ENCODE measurements around the gene SOST. TPM values are rescaled to one million over a fixed set of nuclear protein-coding genes. Genes with fewer than 3 reads are reported as not detected.
"Not testable (repeated sequence)": the region's sequence is repeated elsewhere in the genome, so short reads cannot be mapped to it uniquely, and the experiment has no call there.

Gene SOST
- total RNA-seq, 1 experiment from 2014 or later: not detected

DNA sequence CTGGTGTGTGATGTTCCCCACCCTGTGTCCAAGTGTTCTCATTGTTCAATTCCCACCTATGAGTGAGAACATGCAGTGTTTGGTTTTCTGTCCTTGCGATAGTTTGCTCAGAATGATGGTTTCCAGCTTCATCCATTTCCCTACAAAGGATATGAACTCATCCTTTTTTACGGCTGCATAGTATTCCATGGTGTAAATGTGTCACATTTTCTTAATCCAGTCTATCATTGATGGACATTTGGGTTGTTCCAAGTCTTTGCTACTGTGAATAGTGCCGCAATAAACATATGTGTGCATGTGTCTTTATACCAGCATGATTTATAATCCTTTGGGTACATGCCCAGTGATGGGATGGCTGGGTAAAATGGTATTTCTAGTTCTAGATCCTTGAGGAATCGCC is 34.1 kb upstream of the SOST start:
- not testable (repeated sequence) for H3K79me1 ChIP-seq (ENCODE audit: insufficient read depth, low read depth, low read length, poor library complexity, severe bottlenecking); H3K27me3 ChIP-seq (ENCODE audit: insufficient read depth, low read length); H3K27ac ChIP-seq (ENCODE audit: insufficient read length, low read depth, low read length); H4K5ac ChIP-seq (ENCODE audit: insufficient read length, low read depth, low read length); H4K8ac ChIP-seq (replicated peaks; ENCODE audit: insufficient read length, low read depth, low read length); H2AFZ ChIP-seq (ENCODE audit: low read length); H3K14ac ChIP-seq (ENCODE audit: insufficient read depth, low read length); H3K9ac ChIP-seq (ENCODE audit: extremely low read depth, insufficient read length, low read length); H3T11ph ChIP-seq (ENCODE audit: low read length); H3K4me2 ChIP-seq (ENCODE audit: insufficient read depth, insufficient read length, low read length); H3K4ac ChIP-seq (ENCODE audit: low read depth, low read length); H4K20me1 ChIP-seq (ENCODE audit: control insufficient read depth, insufficient read depth, insufficient read length); H2AK5ac ChIP-seq (ENCODE audit: insufficient read length, low read length); DNase-seq; H3K36me3 Mint-ChIP-seq (ENCODE audit: insufficient read depth in 1 of 3, low read depth in 3 of 3); H2BK15ac ChIP-seq (ENCODE audit: low read depth, low read length); H3K4me3 Mint-ChIP-seq; H3K56ac ChIP-seq (ENCODE audit: insufficient read length, low read depth, low read length); H2BK12ac ChIP-seq (ENCODE audit: insufficient read length, low read depth, low read length); H4K91ac ChIP-seq (ENCODE audit: insufficient read length, low read depth, low read length); H3K18ac ChIP-seq (ENCODE audit: insufficient read length, low read depth, low read length); H2BK20ac ChIP-seq (ENCODE audit: low read depth, low read length, poor library complexity, severe bottlenecking); H3K27ac Mint-ChIP-seq; H3K23ac ChIP-seq (ENCODE audit: insufficient read length, low read depth, low read length); H2BK120ac ChIP-seq (ENCODE audit: low read depth, low read length, poor library complexity, severe bottlenecking); H3K23me2 ChIP-seq (ENCODE audit: insufficient read length, low read depth, low read length, poor library complexity, severe bottlenecking); H2BK5ac ChIP-seq (ENCODE audit: insufficient read length, low read length); H3K9me3 ChIP-seq (ENCODE audit: control insufficient read depth, low read depth, low read length); H3K4me1 ChIP-seq (ENCODE audit: insufficient read depth, low read length); H3K79me2 ChIP-seq (ENCODE audit: insufficient read depth, low read length)
- WGBS (ENCODE audit: extremely low coverage, insufficient read length, low lambda C conversion rate): no CpG with 5 or more reads among the region's 4 CpGs
- H3K9me3 Mint-ChIP-seq: peaks cover 10 to 24% of the 10 kb centered on the region in 2 experiments; a peak in 4 of 5 replicates
- peaks cover 9 to 10% of the 10 kb centered on the region in 2 experiments for H3K4me1 Mint-ChIP-seq
- peaks cover 46% of the 10 kb centered on the region for H3K27me3 Mint-ChIP-seq (ENCODE audit: low read depth)

Measured in H9 (cell line).